ENCODE data around the gene MCM6. TPM values are rescaled to one million over a fixed set of nuclear protein-coding genes. Genes with fewer than 3 reads are reported as not detected.

MCM6 gene
- total and polyA plus RNA-seq, 10 donors: 4.9 to 17.9 (median 12.6) TPM

DNA sequence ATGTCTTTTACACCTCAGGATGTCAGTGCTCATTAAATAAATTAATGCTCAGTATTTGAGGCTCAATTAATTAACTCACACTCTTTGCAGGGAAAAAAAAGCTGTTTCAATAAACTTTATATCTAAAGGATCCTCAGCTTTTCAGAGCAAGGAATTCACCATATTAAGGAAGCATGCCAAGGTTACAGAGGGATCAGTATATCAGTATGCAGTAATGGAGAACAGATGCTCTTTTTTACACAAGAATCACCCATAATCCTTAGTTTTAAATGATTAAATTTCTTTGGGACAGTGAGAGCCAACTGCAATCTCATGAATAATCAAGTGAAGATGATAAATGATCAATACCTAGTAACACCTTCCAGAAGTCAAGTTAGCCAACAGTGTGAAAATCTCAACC lies 24.4 kb downstream of the MCM6 start:
- H3K9me3 ChIP-seq: no peaks in the 10 kb centered on the region
- H3K4me3 ChIP-seq: no peak overlapping the region
- no peaks in the 10 kb centered on the region for H3K27me3 ChIP-seq (replicated peaks in 1 of 7)
- peaks cover 0 to 100% (median 30%) of the 10 kb centered on the region in 6 donors for H3K36me3 ChIP-seq
- no peak overlapping the region for H3K27ac ChIP-seq
- no peaks in the 10 kb centered on the region for H3K4me1 ChIP-seq
- DNase-seq: no peak
- intact Hi-C loops (cut with DNase I; ENCODE audit: low total_unique reads): no loop called here
- no peak for TF ChIP-seq CTCF (IDR thresholded peaks at IDR 0.05 in 8 of 11, conservative IDR thresholded peaks at IDR 0.05 in 3 of 11)
- no peak for TF ChIP-seq POLR2A (IDR thresholded peaks at IDR 0.05)
- TF ChIP-seq POLR2AphosphoS5 (IDR thresholded peaks at IDR 0.05): no peak

GRCh38 chr2:135850892-135851668 lies 25.2 kb downstream of the MCM6 start:
- DNase-seq: no peak
- Histone ChIP-seq H3K4me1 (no peaks in the 10 kb centered on the region), H3K9me3 (no peaks in the 10 kb centered on the region), H3K27me3 (replicated peaks in 1 of 7) (no peaks in the 10 kb centered on the region), H3K27ac (no peak overlapping the region), H3K4me3 (no peak overlapping the region), H3K36me3 (peaks cover 3 to 100% (median 30%) of the 10 kb centered on the region in 6 donors)
- 89 to 91% (median 90%) methylated on average over 17 of the region's 17 CpGs for WGBS, 5 donors
- no peak for TF ChIP-seq POLR2A (IDR thresholded peaks at IDR 0.05)
- TF ChIP-seq CTCF (IDR thresholded peaks at IDR 0.05 in 8 of 11, conservative IDR thresholded peaks at IDR 0.05 in 3 of 11): no peak
- TF ChIP-seq POLR2AphosphoS5 (IDR thresholded peaks at IDR 0.05): no peak
- intact Hi-C loops (cut with DNase I; ENCODE audit: low total_unique reads): no loop called here

DNA sequence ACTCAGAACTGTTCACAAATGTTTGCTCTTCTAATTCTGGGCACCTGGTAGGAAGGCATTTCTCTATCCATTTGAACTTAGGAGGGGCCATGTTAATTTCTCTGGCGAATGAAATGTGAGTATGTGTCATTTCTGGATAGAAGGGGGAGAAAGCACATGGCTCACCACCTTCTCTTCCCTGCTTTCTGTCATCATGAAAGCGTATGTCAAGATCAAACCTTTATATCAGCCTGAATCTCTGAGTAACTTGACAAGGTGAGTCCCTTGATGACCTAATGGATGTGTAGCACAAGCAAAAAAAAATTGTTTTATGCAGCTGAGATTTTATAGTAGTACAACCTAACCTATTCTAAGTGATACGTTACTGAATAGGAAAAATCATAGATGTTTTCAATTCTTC lies 27.2 kb downstream of the MCM6 start:
- H3K36me3 ChIP-seq: peaks cover 3 to 100% (median 37%) of the 10 kb centered on the region in 6 donors
- intact Hi-C loops (cut with DNase I; ENCODE audit: low total_unique reads): no loop called here
- no peak for DNase-seq
- no peaks in the 10 kb centered on the region for H3K27me3 ChIP-seq (replicated peaks in 1 of 7)
- no peaks in the 10 kb centered on the region for H3K4me1 ChIP-seq
- no peaks in the 10 kb centered on the region for H3K9me3 ChIP-seq
- H3K4me3 ChIP-seq: no peak overlapping the region
- WGBS, 5 donors: 95 to 97% (median 96%) methylated on average over 3 of the region's 3 CpGs
- no peak overlapping the region for H3K27ac ChIP-seq
- no peak for TF ChIP-seq POLR2A (IDR thresholded peaks at IDR 0.05)
- no peak for TF ChIP-seq POLR2AphosphoS5 (IDR thresholded peaks at IDR 0.05)
- no peak for TF ChIP-seq CTCF (IDR thresholded peaks at IDR 0.05 in 8 of 11, conservative IDR thresholded peaks at IDR 0.05 in 3 of 11)

- peaks cover 0 to 3% (median 0%) of the 10 kb centered on the region in 6 donors for H3K4me1 ChIP-seq
- no peak overlapping the region for H3K4me3 ChIP-seq
- no peak overlapping the region for H3K27ac ChIP-seq
- TF ChIP-seq CTCF (IDR thresholded peaks at IDR 0.05 in 8 of 11, conservative IDR thresholded peaks at IDR 0.05 in 3 of 11) (no peak), POLR2A (IDR thresholded peaks at IDR 0.05) (no peak), POLR2AphosphoS5 (IDR thresholded peaks at IDR 0.05) (no peak)
- no peak for DNase-seq
- H3K27me3 ChIP-seq (replicated peaks in 1 of 7): no peaks in the 10 kb centered on the region
- intact Hi-C loops (cut with DNase I; ENCODE audit: low total_unique reads): no loop called here
- WGBS, 5 donors: 95 to 99% (median 96%) methylated on average over 5 of the region's 5 CpGs
- H3K9me3 ChIP-seq: no peaks in the 10 kb centered on the region
- peaks cover 0 to 96% (median 43%) of the 10 kb centered on the region in 6 donors for H3K36me3 ChIP-seq
Measured at GRCh38 chr2:135845997-135846396, 30.2 kb downstream of the MCM6 start.
